Globus pallidus (tissue), 1 donor: ENCODE data around the gene ITSN1.
"Not testable (repeated sequence)": the region's sequence is repeated elsewhere in the genome, so short reads cannot be mapped to it uniquely, and the experiment has no call there.

Experiments
- DNase-seq: peaks from one replicate; pipeline ENCODE4 v3.0.0-alpha.2; 2015; ENCODE audit warnings: low spot score

ITSN1 gene

GRCh38 chr21:33863191-33863590 is 220.9 kb downstream of the ITSN1 start:
- DNase-seq, result not testable (repeated sequence)

GRCh38 chr21:33864150-33864549 is 221.8 kb downstream of the ITSN1 start:
- no peak for DNase-seq

GRCh38 chr21:33865176-33865575 is 222.9 kb downstream of the ITSN1 start:
- DNase-seq, result no peak

GRCh38 chr21:33865996-33866575 is 223.8 kb downstream of the ITSN1 start:
- DNase-seq, result no peak

GRCh38 chr21:33866826-33867225 is 224.5 kb downstream of the ITSN1 start:
- no peak for DNase-seq

GRCh38 chr21:33867868-33868267 is 225.6 kb downstream of the ITSN1 start:
- DNase-seq, result not testable (repeated sequence)

- no peak for DNase-seq
These were observed 227.6 kb downstream of the ITSN1 start for GRCh38 chr21:33869873-33870272.

- DNase-seq, result no peak
These were observed 228.5 kb downstream of the ITSN1 start for GRCh38 chr21:33870768-33871167.

GRCh38 chr21:33871171-33871570 is 228.9 kb downstream of the ITSN1 start:
- DNase-seq, result no peak

GRCh38 chr21:33872881-33873515 is 230.7 kb downstream of the ITSN1 start:
- no peak for DNase-seq

GRCh38 chr21:33874161-33874560 is 231.9 kb downstream of the ITSN1 start:
- no peak for DNase-seq

GRCh38 chr21:33875026-33875695 is 232.9 kb downstream of the ITSN1 start:
- DNase-seq, result no peak

- no peak for DNase-seq
These were observed 236.5 kb downstream of the ITSN1 start for GRCh38 chr21:33878824-33879223.

GRCh38 chr21:33880626-33881025 is 238.3 kb downstream of the ITSN1 start:
- no peak for DNase-seq

- DNase-seq, result no peak
These were observed 239.6 kb downstream of the ITSN1 start for GRCh38 chr21:33881689-33882440.

GRCh38 chr21:33883118-33883517 is 240.8 kb downstream of the ITSN1 start:
- DNase-seq, result no peak

GRCh38 chr21:33884376-33885171 is 242.3 kb downstream of the ITSN1 start:
- DNase-seq, result no peak

- no peak for DNase-seq
These were observed 242.8 kb downstream of the ITSN1 start for GRCh38 chr21:33885172-33885514.

- DNase-seq, result no peak
These were observed 244.0 kb downstream of the ITSN1 start for GRCh38 chr21:33886321-33886720.

GRCh38 chr21:33890187-33890586 is 247.9 kb downstream of the ITSN1 start:
- DNase-seq, result no peak

GRCh38 chr21:33892853-33893252 is 250.6 kb downstream of the ITSN1 start:
- DNase-seq, result no peak

- no peak for DNase-seq
These were observed 251.6 kb downstream of the ITSN1 start for GRCh38 chr21:33893917-33894316.
